Prostate gland (tissue), 2 donors: ENCODE measurements around the gene PLEKHM3. TPM values are rescaled to one million over a fixed set of nuclear protein-coding genes. Genes with fewer than 3 reads are reported as not detected.

Experiments
- DNase-seq: peaks from one replicate; pipeline ENCODE4 v3.0.0-alpha.2; 2019; ENCODE audit warnings: low spot score
- H3K27ac ChIP-seq, 2 donors: fragments of 200-600 bp; sonication (generic); 2 replicates each; pipeline ENCODE4 v1.5.1; 2017 to 2019
- H3K27me3 ChIP-seq: fragments of 200-600 bp; sonication (generic); replicated peaks from 2 replicates; pipeline ENCODE4 v1.5.1; 2019; ENCODE audit not compliant: insufficient read depth
- H3K36me3 ChIP-seq, 2 donors: fragments of 200-600 bp; sonication (generic); 1 replicate in 1 of 2; 2 replicates in 1 of 2; pipeline versions ENCODE4 v1.5.1 to v1.8.1; 2017 to 2019
- H3K4me1 ChIP-seq: fragments of 200-600 bp; sonication (generic); replicated peaks from 2 replicates; pipeline ENCODE4 v1.5.1; 2019
- H3K4me3 ChIP-seq, 2 donors: fragments of 200-600 bp; sonication (generic); 2 replicates each; pipeline ENCODE4 v1.5.1; 2017 to 2019
- H3K9me3 ChIP-seq: fragments of 200-600 bp; sonication (generic); 2 replicates; pipeline ENCODE4 v1.5.1; 2017
- CTCF ChIP-seq, 4 experiments: fragments of 200-600 bp in 2 of 4; fragments of 450-650 bp in 2 of 4; sonication (generic) in 2 of 4; IDR thresholded peaks; 1 replicate in 3 of 4; 2 replicates in 1 of 4; pipeline ENCODE4 v1.5.1; 2016 to 2019; ENCODE audit warnings: antibody characterized with exemption in 4 of 4, mild to moderate bottlenecking in 2 of 4, moderate library complexity in 2 of 4
- POLR2A ChIP-seq: fragments of 450-650 bp; IDR thresholded peaks from one replicate; pipeline ENCODE4 v1.6.1; 2016; ENCODE audit warnings: antibody characterized with exemption, mild to moderate bottlenecking
- POLR2AphosphoS5 ChIP-seq: sonication (generic); formaldehyde crosslinking; IDR thresholded peaks from one replicate; pipeline ENCODE4 v1.6.1; 2017; ENCODE audit warnings: antibody characterized with exemption
- WGBS: methylation state at CpG from one replicate; pipeline ENCODE4 v1.1.5; 2018; 5-methylcytosine and 5-hydroxymethylcytosine counted together
- intact Hi-C: fragments of 100-400 bp; cut with DNase I; formaldehyde crosslinking; loops from one replicate; pipeline ENCODE4 v1.14.2; 2022
- total RNA-seq, 2 donors: library from RNA; depleted of rRNA; stranded (reverse); fragments of >200 nt; gene quantifications; one replicate each; pipeline ENCODE4 v1.1.0, GENCODE V29; 2016

Gene PLEKHM3
- total RNA-seq, 2 donors from 2014 or later = 17.0 to 28.6 TPM

GRCh38 chr2:207984765-207985480 is 40.4 kb downstream of the PLEKHM3 start:
- no peak for DNase-seq
- H3K4me1 ChIP-seq = no peaks in the 10 kb centered on the region
- TF ChIP-seq POLR2A (no peak), CTCF (IDR thresholded peaks at IDR 0.05) (no peak)
- H3K4me3 ChIP-seq = no peak overlapping the region
- no peaks in the 10 kb centered on the region for H3K36me3 ChIP-seq
- intact Hi-C loops = no loop called here
- no peak overlapping the region for H3K27ac ChIP-seq
- no peaks in the 10 kb centered on the region for H3K27me3 ChIP-seq
- WGBS = 92% methylated on average over 3 of the region's 3 CpGs
- no peaks in the 10 kb centered on the region for H3K9me3 ChIP-seq

GRCh38 chr2:207983641-207984042 is 41.7 kb downstream of the PLEKHM3 start:
- no peak overlapping the region for H3K4me3 ChIP-seq
- H3K27me3 ChIP-seq = no peaks in the 10 kb centered on the region
- no peak for TF ChIP-seq CTCF (IDR thresholded peaks at IDR 0.05)
- no peak for TF ChIP-seq POLR2AphosphoS5
- no peak for TF ChIP-seq POLR2A
- H3K27ac ChIP-seq = no peak overlapping the region
- H3K36me3 ChIP-seq = no peaks in the 10 kb centered on the region
- 91% methylated on average over 2 of the region's 2 CpGs for WGBS
- intact Hi-C loops = no loop called here
- no peaks in the 10 kb centered on the region for H3K9me3 ChIP-seq
- no peak for DNase-seq
- no peaks in the 10 kb centered on the region for H3K4me1 ChIP-seq

- Histone ChIP-seq H3K9me3 (no peaks in the 10 kb centered on the region), H3K4me3 (no peak overlapping the region), H3K27ac (no peak overlapping the region), H3K36me3 (no peaks in the 10 kb centered on the region), H3K4me1 (no peaks in the 10 kb centered on the region), H3K27me3 (no peaks in the 10 kb centered on the region)
- no peak for TF ChIP-seq POLR2A
- TF ChIP-seq CTCF (IDR thresholded peaks at IDR 0.05) = no peak
- no peak for TF ChIP-seq POLR2AphosphoS5
- WGBS = 92% methylated on average over 12 of the region's 12 CpGs
- DNase-seq = no peak
- intact Hi-C loops = no loop called here
Measured at GRCh38 chr2:207978177-207978948, 47.0 kb downstream of the PLEKHM3 start.

- Histone ChIP-seq H3K9me3 (no peaks in the 10 kb centered on the region), H3K27ac (no peak overlapping the region), H3K4me3 (no peak overlapping the region), H3K4me1 (no peaks in the 10 kb centered on the region), H3K27me3 (no peaks in the 10 kb centered on the region), H3K36me3 (no peaks in the 10 kb centered on the region)
- WGBS = 90% methylated on average over 2 of the region's 2 CpGs
- TF ChIP-seq CTCF (IDR thresholded peaks at IDR 0.05) (no peak), POLR2AphosphoS5 (no peak), POLR2A (no peak)
- intact Hi-C loops = no loop called here
- DNase-seq = no peak
Measured at GRCh38 chr2:207975921-207976320, 49.4 kb downstream of the PLEKHM3 start.
